Peyer's patch (tissue), 4 donors: ENCODE data around the gene HAND2.

Source experiments
- CTCF ChIP-seq, 6 experiments: fragments of 450-650 bp in 4 of 6; fragments of 200-600 bp in 2 of 6; sonication (generic) in 1 of 6; IDR thresholded peaks; one replicate each; pipeline ENCODE4 v1.5.1; 2017 to 2019; ENCODE audit warnings: antibody characterized with exemption in 6 of 6, mild to moderate bottlenecking in 3 of 6, moderate library complexity in 1 of 6
- POLR2A ChIP-seq, 2 donors: fragments of 450-650 bp; IDR thresholded peaks; one replicate each; pipeline ENCODE4 v1.5.1; 2017; ENCODE audit warnings: antibody characterized with exemption in 2 of 2, mild to moderate bottlenecking in 2 of 2, moderate library complexity in 2 of 2

GRCh38 chr4:173477016-173477415, 53.0 kb downstream of the HAND2 start:
- no peak for TF ChIP-seq CTCF (IDR thresholded peaks at IDR 0.05)
- no peak for TF ChIP-seq POLR2A (IDR thresholded peaks at IDR 0.05)
